HepG2 (cell line): Measurements from ENCODE around the gene SAPCD1. TPM values are rescaled to one million over a fixed set of nuclear protein-coding genes. Genes with fewer than 3 reads are reported as not detected.

Experiments
- ADNP ChIP-seq: sonication (generic); formaldehyde crosslinking; IDR thresholded peaks from 2 replicates; pipeline ENCODE4 v1.4.0; 2020; ENCODE audit warnings: missing genetic modification reagents
- FOXM1 ChIP-seq: sonication (generic); formaldehyde crosslinking; IDR thresholded peaks from 2 replicates; pipeline ENCODE4 v1.5.0; 2020; ENCODE audit warnings: missing genetic modification reagents
- GATAD2A ChIP-seq: IDR thresholded peaks from 2 replicates; pipeline ENCODE4 v1.6.1; 2016
- HCFC1 ChIP-seq: fragments of 150-350 bp; IDR thresholded peaks from 2 replicates; pipeline ENCODE4 v1.6.1; 2014; ENCODE audit warnings: low read depth, low read length
- HOXA7 ChIP-seq: sonication (generic); formaldehyde crosslinking; IDR thresholded peaks from 2 replicates; pipeline ENCODE4 v1.8.1; 2022; ENCODE audit warnings: mild to moderate bottlenecking, missing genetic modification reagents, moderate library complexity
- KAT7 ChIP-seq: IDR thresholded peaks from 2 replicates; pipeline ENCODE4 v1.6.1; 2018; ENCODE audit warnings: borderline replicate concordance, missing compliant biosample characterization
- MBD4 ChIP-seq: IDR thresholded peaks from 2 replicates; pipeline ENCODE4 v1.6.1; 2012; ENCODE audit warnings: low read length, inconsistent platforms, borderline replicate concordance
- MEIS1 ChIP-seq: sonication (generic); formaldehyde crosslinking; IDR thresholded peaks from 2 replicates; pipeline ENCODE4 v1.9.0; 2021; ENCODE audit warnings: mild to moderate bottlenecking, missing genetic modification reagents, moderate library complexity, borderline replicate concordance
- MIER3 ChIP-seq: IDR thresholded peaks from 2 replicates; pipeline ENCODE4 v1.6.1; 2016; ENCODE audit warnings: missing compliant biosample characterization, borderline replicate concordance
- NFKBIZ ChIP-seq: IDR thresholded peaks from 2 replicates; pipeline ENCODE4 v1.6.1; 2018; ENCODE audit warnings: missing genetic modification reagents, missing compliant biosample characterization
- U2AF2 ChIP-seq: fragments of 200-400 bp; formaldehyde crosslinking; IDR thresholded peaks from 2 replicates; pipeline ENCODE4 v1.6.1; 2017; ENCODE audit warnings: low read depth, mild to moderate bottlenecking, low read length
- ZFP36L1 ChIP-seq: sonication (generic); formaldehyde crosslinking; IDR thresholded peaks from 2 replicates; pipeline ENCODE4 v1.8.0; 2022; ENCODE audit warnings: mild to moderate bottlenecking, missing genetic modification reagents, moderate library complexity
- ZKSCAN5 ChIP-seq: sonication (generic); formaldehyde crosslinking; IDR thresholded peaks from 2 replicates; pipeline ENCODE4 v1.5.1; 2020; ENCODE audit warnings: mild to moderate bottlenecking, missing genetic modification reagents
- ZNF12 ChIP-seq: sonication (generic); formaldehyde crosslinking; IDR thresholded peaks from 2 replicates; pipeline ENCODE4 v1.5.0; 2020; ENCODE audit warnings: missing genetic modification reagents
- ZNF143 ChIP-seq: sonication (generic); formaldehyde crosslinking; IDR thresholded peaks from 2 replicates; pipeline ENCODE4 v1.4.0; 2020; ENCODE audit warnings: missing genetic modification reagents
- ZNF180 ChIP-seq: sonication (generic); formaldehyde crosslinking; IDR thresholded peaks from 2 replicates; pipeline ENCODE4 v1.4.0; 2020; ENCODE audit warnings: low read depth, missing genetic modification reagents, borderline replicate concordance
- ZNF230 ChIP-seq: sonication (generic); formaldehyde crosslinking; IDR thresholded peaks from 2 replicates; pipeline ENCODE4 v1.4.0; 2020; ENCODE audit warnings: mild to moderate bottlenecking, missing genetic modification reagents
- ZNF296 ChIP-seq: sonication (generic); formaldehyde crosslinking; conservative IDR thresholded peaks from 2 replicates; pipeline ENCODE4 v1.5.0; 2020; ENCODE audit warnings: mild to moderate bottlenecking, missing genetic modification reagents
- ZNF530 ChIP-seq: sonication (generic); formaldehyde crosslinking; IDR thresholded peaks from 2 replicates; pipeline ENCODE4 v1.5.0; 2020; ENCODE audit warnings: low read depth, mild to moderate bottlenecking, missing genetic modification reagents
- ZNF614 ChIP-seq: IDR thresholded peaks from 2 replicates; pipeline ENCODE4 v1.6.1; 2018; ENCODE audit warnings: missing biosample characterization, missing genetic modification reagents, inconsistent platforms, borderline replicate concordance
- ZNF619 ChIP-seq: sonication (generic); formaldehyde crosslinking; IDR thresholded peaks from 2 replicates; pipeline ENCODE4 v1.4.0; 2020; ENCODE audit warnings: mild to moderate bottlenecking, missing genetic modification reagents
- ZNF670 ChIP-seq: sonication (generic); formaldehyde crosslinking; IDR thresholded peaks from 2 replicates; pipeline ENCODE4 v1.8.0; 2022; ENCODE audit warnings: mild to moderate bottlenecking, missing genetic modification reagents, borderline replicate concordance
- ZNF709 ChIP-seq: sonication (generic); formaldehyde crosslinking; IDR thresholded peaks from 2 replicates; pipeline ENCODE4 v1.5.0; 2020; ENCODE audit warnings: mild to moderate bottlenecking, missing genetic modification reagents
- ZNF780A ChIP-seq: sonication (generic); formaldehyde crosslinking; IDR thresholded peaks from 2 replicates; pipeline ENCODE4 v1.8.0; 2022; ENCODE audit warnings: mild to moderate bottlenecking, missing genetic modification reagents, moderate library complexity
- ZNF841 ChIP-seq: sonication (generic); formaldehyde crosslinking; IDR thresholded peaks from 2 replicates; pipeline ENCODE4 v1.8.1; 2023; ENCODE audit warnings: missing genetic modification reagents, borderline replicate concordance
- polyA plus RNA-seq, 8 experiments: library from polyadenylated mRNA; depleted of rRNA in 3 of 8; stranded (reverse) in 7 of 8; unstranded in 1 of 8; fragments of >200 nt; fragmentation: Illumina TruSeq in 4 of 8; extraction: Trizol in 4 of 8; gene quantifications; 2 replicates each; pipeline versions ENCODE4 v1.2.1 to v1.2.3, GENCODE V29; 2011 to 2016; ENCODE audit warnings: low read depth in 4 of 8, missing spikeins in 1 of 8, mixed read lengths in 1 of 8; ENCODE audit not compliant: insufficient read depth in 1 of 8
- total RNA-seq, 5 experiments: library from RNA; depleted of rRNA; stranded (reverse); fragments of >200 nt; fragmentation: Illumina TruSeq; extraction: Trizol; gene quantifications; 2 replicates each; pipeline ENCODE4 v1.2.3, GENCODE V29; 2016; ENCODE audit warnings: low read depth in 1 of 5
- TF ChIP-seq, protein P1 (sequence below): sonication (generic); formaldehyde crosslinking; IDR thresholded peaks from 2 replicates; pipeline ENCODE4 v1.4.0; 2020; ENCODE audit warnings: missing genetic modification reagents
- TF ChIP-seq, protein P2 (sequence below): sonication (generic); formaldehyde crosslinking; IDR thresholded peaks from 2 replicates; pipeline ENCODE4 v1.5.0; 2020; ENCODE audit warnings: missing genetic modification reagents
- TF ChIP-seq, protein P3 (sequence below): sonication (generic); formaldehyde crosslinking; IDR thresholded peaks from 2 replicates; pipeline ENCODE4 v1.5.0; 2020; ENCODE audit warnings: missing genetic modification reagents

The SAPCD1 gene
- total and polyA plus RNA-seq, 2 of the 13 experiments (the other 11 are each of a cell fraction or from before 2014, with no cell fraction given), result 2.5 to 3.9 TPM

DNA sequence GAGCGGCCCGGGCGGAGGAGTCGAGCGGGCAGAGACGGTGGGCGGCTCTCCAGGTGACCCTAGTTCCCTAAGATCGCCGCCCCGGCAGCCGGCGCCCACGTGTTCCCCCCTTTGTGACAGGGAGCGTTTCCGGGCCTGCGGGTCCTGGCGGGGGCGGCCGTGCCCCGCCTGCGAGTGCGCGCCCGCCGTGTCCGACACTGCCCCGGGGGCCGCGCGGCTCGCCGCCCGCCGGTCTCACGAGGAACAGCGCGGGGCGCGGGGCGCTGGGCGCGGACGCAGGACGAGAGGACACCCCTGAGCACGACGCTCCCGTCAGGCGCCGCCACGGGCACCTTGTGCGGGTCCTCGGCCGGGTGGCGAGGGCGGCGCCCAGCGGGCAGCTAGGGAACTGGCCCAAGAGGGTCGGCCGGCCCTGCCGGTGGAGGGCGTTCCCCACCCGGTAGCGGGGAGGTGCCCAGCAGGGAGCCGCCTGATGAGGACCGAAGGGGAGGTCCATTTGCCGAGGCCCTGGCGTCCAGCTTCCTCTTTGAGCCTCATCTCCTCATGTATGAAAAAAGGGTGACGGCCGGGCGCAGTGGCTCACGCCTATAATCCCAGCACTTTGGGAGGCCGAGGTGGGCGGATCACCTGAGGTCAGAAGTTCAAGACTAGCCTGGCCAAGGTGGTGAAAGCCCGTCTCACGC lies 33.3 kb downstream of the SAPCD1 start, which contains the start of gene VARS1 (continued):
- TF ChIP-seq, protein P1, sequence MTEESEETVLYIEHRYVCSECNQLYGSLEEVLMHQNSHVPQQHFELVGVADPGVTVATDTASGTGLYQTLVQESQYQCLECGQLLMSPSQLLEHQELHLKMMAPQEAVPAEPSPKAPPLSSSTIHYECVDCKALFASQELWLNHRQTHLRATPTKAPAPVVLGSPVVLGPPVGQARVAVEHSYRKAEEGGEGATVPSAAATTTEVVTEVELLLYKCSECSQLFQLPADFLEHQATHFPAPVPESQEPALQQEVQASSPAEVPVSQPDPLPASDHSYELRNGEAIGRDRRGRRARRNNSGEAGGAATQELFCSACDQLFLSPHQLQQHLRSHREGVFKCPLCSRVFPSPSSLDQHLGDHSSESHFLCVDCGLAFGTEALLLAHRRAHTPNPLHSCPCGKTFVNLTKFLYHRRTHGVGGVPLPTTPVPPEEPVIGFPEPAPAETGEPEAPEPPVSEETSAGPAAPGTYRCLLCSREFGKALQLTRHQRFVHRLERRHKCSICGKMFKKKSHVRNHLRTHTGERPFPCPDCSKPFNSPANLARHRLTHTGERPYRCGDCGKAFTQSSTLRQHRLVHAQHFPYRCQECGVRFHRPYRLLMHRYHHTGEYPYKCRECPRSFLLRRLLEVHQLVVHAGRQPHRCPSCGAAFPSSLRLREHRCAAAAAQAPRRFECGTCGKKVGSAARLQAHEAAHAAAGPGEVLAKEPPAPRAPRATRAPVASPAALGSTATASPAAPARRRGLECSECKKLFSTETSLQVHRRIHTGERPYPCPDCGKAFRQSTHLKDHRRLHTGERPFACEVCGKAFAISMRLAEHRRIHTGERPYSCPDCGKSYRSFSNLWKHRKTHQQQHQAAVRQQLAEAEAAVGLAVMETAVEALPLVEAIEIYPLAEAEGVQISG (CRISPR knock-in tag), result peak; percentile 81
- TF ChIP-seq ZNF530 (CRISPR knock-in tag) (no peak), MIER3 (CRISPR knock-in tag) (peak; percentile 47; the same call in 1 of the 2 replicates), HCFC1 (peak; percentile 47; the same call in 1 of the 2 replicates), GATAD2A (CRISPR knock-in tag) (peak; percentile 34; the same call in 1 of the 2 replicates), ADNP (CRISPR knock-in tag) (peak; percentile 78), HOXA7 (CRISPR knock-in tag) (no peak), KAT7 (peak; percentile 91; the same call in 1 of the 2 replicates), ZNF670 (CRISPR knock-in tag) (no peak), FOXM1 (peak; percentile 81; the same call in 1 of the 2 replicates), U2AF2 (no peak), ZKSCAN5 (CRISPR knock-in tag) (no peak), ZNF709 (CRISPR knock-in tag) (no peak), NFKBIZ (CRISPR knock-in tag) (no peak), ZNF614 (peak; percentile 54; the same call in 1 of the 2 replicates), ZNF780A (CRISPR knock-in tag) (no peak), ZFP36L1 (CRISPR knock-in tag) (peak; percentile 80; the same call in 1 of the 2 replicates), ZNF230 (CRISPR knock-in tag) (0 out of 2 replicates have a peak, but pooled peaks have one; percentile 32), MBD4 (no peak), ZNF180 (CRISPR knock-in tag) (peak; percentile 53; the same call in 1 of the 2 replicates), ZNF12 (CRISPR knock-in tag) (peak; percentile 25; the same call in 1 of the 2 replicates), MEIS1 (peak; percentile 89), ZNF619 (CRISPR knock-in tag) (peak; percentile 60; the same call in 1 of the 2 replicates), ZNF841 (no peak), ZNF296 (CRISPR knock-in tag) (no peak), ZNF143 (peak; percentile 31; the same call in 1 of the 2 replicates)
- TF ChIP-seq, protein P2, sequence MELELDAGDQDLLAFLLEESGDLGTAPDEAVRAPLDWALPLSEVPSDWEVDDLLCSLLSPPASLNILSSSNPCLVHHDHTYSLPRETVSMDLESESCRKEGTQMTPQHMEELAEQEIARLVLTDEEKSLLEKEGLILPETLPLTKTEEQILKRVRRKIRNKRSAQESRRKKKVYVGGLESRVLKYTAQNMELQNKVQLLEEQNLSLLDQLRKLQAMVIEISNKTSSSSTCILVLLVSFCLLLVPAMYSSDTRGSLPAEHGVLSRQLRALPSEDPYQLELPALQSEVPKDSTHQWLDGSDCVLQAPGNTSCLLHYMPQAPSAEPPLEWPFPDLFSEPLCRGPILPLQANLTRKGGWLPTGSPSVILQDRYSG (CRISPR knock-in tag), result no peak; the same call in 1 of the 2 replicates
- TF ChIP-seq, protein P3, sequence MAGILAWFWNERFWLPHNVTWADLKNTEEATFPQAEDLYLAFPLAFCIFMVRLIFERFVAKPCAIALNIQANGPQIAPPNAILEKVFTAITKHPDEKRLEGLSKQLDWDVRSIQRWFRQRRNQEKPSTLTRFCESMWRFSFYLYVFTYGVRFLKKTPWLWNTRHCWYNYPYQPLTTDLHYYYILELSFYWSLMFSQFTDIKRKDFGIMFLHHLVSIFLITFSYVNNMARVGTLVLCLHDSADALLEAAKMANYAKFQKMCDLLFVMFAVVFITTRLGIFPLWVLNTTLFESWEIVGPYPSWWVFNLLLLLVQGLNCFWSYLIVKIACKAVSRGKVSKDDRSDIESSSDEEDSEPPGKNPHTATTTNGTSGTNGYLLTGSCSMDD (CRISPR knock-in tag), result no peak
